Natural killer cell (primary cell): ENCODE data around the gene PMFBP1. TPM values are rescaled to one million over a fixed set of nuclear protein-coding genes. Genes with fewer than 3 reads are reported as not detected.

Experiments used
- ATAC-seq, 3 donors: fragments of 150-1000 bp in 2 of 3; fragments of 200-7000 bp in 1 of 3; cut with Tn5 transposase; 1 replicate in 1 of 3; 2 replicates in 2 of 3; pipeline ENCODE4 v1.10.0; 2021; ENCODE audit warnings: mild to moderate bottlenecking in 2 of 3, moderate library complexity in 2 of 3
- DNase-seq, 2 donors: peaks; one replicate each; pipeline versions ENCODE4 v3.0.0 to v3.0.0-alpha.2; 2013 to 2021; ENCODE audit warnings: mixed read lengths in 1 of 2
- H3K27ac ChIP-seq: one replicate; pipeline ENCODE4 v1.5.1; 2013; ENCODE audit warnings: mild to moderate bottlenecking, low read length
- H3K27me3 ChIP-seq: one replicate; pipeline ENCODE4 v1.6.1; 2013; ENCODE audit warnings: low read length; ENCODE audit not compliant: control insufficient read depth, insufficient read depth
- H3K36me3 ChIP-seq: one replicate; pipeline ENCODE4 v1.6.1; 2013; ENCODE audit warnings: low read length; ENCODE audit not compliant: control insufficient read depth, insufficient read depth
- H3K4me1 ChIP-seq: one replicate; pipeline ENCODE4 v1.6.1; 2013; ENCODE audit warnings: low read length; ENCODE audit not compliant: control insufficient read depth, insufficient read depth
- H3K4me3 ChIP-seq: one replicate; pipeline ENCODE4 v1.5.1; 2013; ENCODE audit warnings: low read length
- H3K9me3 ChIP-seq: one replicate; pipeline ENCODE4 v1.6.1; 2013; ENCODE audit warnings: low read length; ENCODE audit not compliant: control insufficient read depth, insufficient read depth
- H3K27ac Mint-ChIP-seq, 2 donors: one replicate each; pipeline ENCODE4 v1.8.0; 2022; ENCODE audit warnings: mild to moderate bottlenecking in 2 of 2, mixed read lengths in 2 of 2, moderate library complexity in 1 of 2
- H3K27me3 Mint-ChIP-seq, 2 donors: one replicate each; pipeline ENCODE4 v1.8.0; 2022; ENCODE audit warnings: low read depth in 2 of 2, mixed read lengths in 2 of 2
- H3K36me3 Mint-ChIP-seq: one replicate; pipeline ENCODE4 v1.8.0; 2022; ENCODE audit warnings: mixed read lengths
- H3K4me1 Mint-ChIP-seq, 2 donors: one replicate each; pipeline ENCODE4 v1.8.0; 2022; ENCODE audit warnings: mixed read lengths in 2 of 2
- H3K4me3 Mint-ChIP-seq: one replicate; pipeline ENCODE4 v1.8.0; 2022; ENCODE audit warnings: mild to moderate bottlenecking, moderate library complexity, mixed read lengths
- H3K9me3 Mint-ChIP-seq, 2 donors: one replicate each; pipeline ENCODE4 v1.8.0; 2022; ENCODE audit warnings: mixed read lengths in 2 of 2
- CTCF ChIP-seq: fragments of 200-600 bp; IDR thresholded peaks from one replicate; pipeline ENCODE4 v1.8.0; 2022; ENCODE audit warnings: antibody characterized with exemption
- WGBS: methylation state at CpG from one replicate; pipeline ENCODE4 v1.1.7; 2013; ENCODE audit warnings: missing lambda C conversion rate; ENCODE audit not compliant: insufficient coverage; 5-methylcytosine and 5-hydroxymethylcytosine counted together
- intact Hi-C: fragments of 100-400 bp; cut with micrococcal nuclease; formaldehyde crosslinking; loops from one replicate; pipeline ENCODE4 v1.14.2; 2022
- total RNA-seq, 4 donors: library from RNA; stranded (reverse); fragments of 120-200 nt in 1 of 4; gene quantifications; one replicate each; pipeline versions ENCODE4 v1.2.3 to v1.2.4, GENCODE V29; 2013 to 2022

The PMFBP1 gene
- total RNA-seq, 3 donors from 2014 or later (not counting 1 experiment from before 2014, with no cell fraction given): 0.68 to 1.2 (median 0.99) TPM

DNA sequence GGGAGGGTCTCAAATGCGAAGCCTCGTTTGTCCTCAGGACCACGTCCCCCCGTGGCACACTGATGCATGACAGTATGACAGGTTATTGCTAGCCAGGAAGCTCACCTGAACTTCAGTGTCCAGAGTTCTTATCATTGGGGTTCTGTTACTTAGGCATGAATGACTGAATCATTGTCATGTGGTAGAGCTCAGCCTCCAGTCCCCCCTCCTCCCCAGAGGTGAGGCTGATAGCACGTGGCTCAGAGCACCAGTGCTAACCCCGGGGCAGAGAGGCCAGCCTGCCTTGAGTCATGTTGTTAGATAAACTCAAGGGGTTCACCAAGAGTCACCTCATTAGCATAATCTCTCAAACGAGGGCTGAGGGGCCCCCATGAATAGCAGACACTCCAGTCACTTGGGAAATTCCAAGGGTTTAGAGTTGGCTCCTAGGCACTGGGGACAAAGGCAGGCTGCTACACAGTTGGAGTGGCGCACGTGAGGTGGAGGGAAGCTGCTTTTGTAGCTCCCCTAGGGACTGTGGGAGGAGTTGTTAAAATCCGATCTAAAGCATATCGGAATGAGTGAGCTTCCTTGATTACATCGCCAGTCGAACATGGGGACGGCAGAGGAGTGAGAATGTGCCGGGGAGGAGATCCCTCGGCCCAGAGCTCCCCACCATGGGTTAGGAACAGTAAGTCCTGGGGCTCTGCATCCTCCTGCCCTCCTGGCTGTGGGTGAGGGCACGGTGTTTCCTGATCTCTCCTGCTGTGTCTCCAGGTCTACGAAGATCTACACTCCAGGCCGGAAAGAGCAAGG, 60.1 kb downstream of the PMFBP1 start:
- WGBS: 95% methylated on average over 19 of the region's 19 CpGs
- Mint-ChIP-seq H3K4me1 (no peaks in the 10 kb centered on the region), H3K27me3 (no peaks in the 10 kb centered on the region), H3K4me3 (no peak overlapping the region), H3K9me3 (no peaks in the 10 kb centered on the region), H3K27ac (no peak overlapping the region), H3K36me3 (peaks cover 13% of the 10 kb centered on the region)
- no peak overlapping the region for H3K27ac ChIP-seq
- no peaks in the 10 kb centered on the region for H3K4me1 ChIP-seq
- peaks cover 59% of the 10 kb centered on the region for H3K36me3 ChIP-seq
- no peak overlapping the region for H3K4me3 ChIP-seq
- intact Hi-C loops: no loop called here
- no peak for TF ChIP-seq CTCF
- H3K27me3 ChIP-seq: no peaks in the 10 kb centered on the region
- ATAC-seq (no peak), DNase-seq (no peak)
- no peaks in the 10 kb centered on the region for H3K9me3 ChIP-seq

GRCh38 chr16:72110662-72111615, 61.0 kb downstream of the PMFBP1 start:
- Histone ChIP-seq H3K27me3 (no peaks in the 10 kb centered on the region), H3K9me3 (no peaks in the 10 kb centered on the region), H3K4me1 (no peaks in the 10 kb centered on the region), H3K27ac (no peak overlapping the region), H3K36me3 (peaks cover 68% of the 10 kb centered on the region), H3K4me3 (no peak overlapping the region)
- Mint-ChIP-seq H3K9me3 (no peaks in the 10 kb centered on the region), H3K27me3 (no peaks in the 10 kb centered on the region), H3K4me1 (no peaks in the 10 kb centered on the region), H3K4me3 (no peak overlapping the region), H3K27ac (no peak overlapping the region), H3K36me3 (peaks cover 20% of the 10 kb centered on the region)
- no peak for DNase-seq
- no peak for TF ChIP-seq CTCF
- intact Hi-C loops: no loop called here
- WGBS: 98% methylated on average over 23 of the region's 23 CpGs
- no peak for ATAC-seq

GRCh38 chr16:72109966-72110530, 61.9 kb downstream of the PMFBP1 start:
- DNase-seq: no peak
- Mint-ChIP-seq H3K9me3 (no peaks in the 10 kb centered on the region), H3K27ac (no peak overlapping the region), H3K36me3 (peaks cover 27% of the 10 kb centered on the region), H3K4me3 (no peak overlapping the region), H3K27me3 (no peaks in the 10 kb centered on the region), H3K4me1 (no peaks in the 10 kb centered on the region)
- H3K4me1 ChIP-seq: no peaks in the 10 kb centered on the region
- WGBS: 98% methylated on average over 12 of the region's 12 CpGs
- H3K9me3 ChIP-seq: no peaks in the 10 kb centered on the region
- H3K27ac ChIP-seq: no peak overlapping the region
- no peak for ATAC-seq
- no peak for TF ChIP-seq CTCF
- no peak overlapping the region for H3K4me3 ChIP-seq
- H3K36me3 ChIP-seq: peaks cover 77% of the 10 kb centered on the region
- intact Hi-C loops: no loop called here
- H3K27me3 ChIP-seq: no peaks in the 10 kb centered on the region
